DOHH2 (cell line): ENCODE data around the gene PLPP7.
"Not testable (repeated sequence)": the region's sequence is repeated elsewhere in the genome, so short reads cannot be mapped to it uniquely, and the experiment has no call there.

ENCODE experiments used
- H3F3A ChIP-seq: fragments of 200-600 bp; sonication (generic), shearing (Covaris generic); 2 replicates; pipeline ENCODE4 v1.6.0; 2016; ENCODE audit warnings: antibody characterized with exemption, mild to moderate bottlenecking; ENCODE audit not compliant: control insufficient read depth, insufficient read depth
- H3K27ac ChIP-seq: fragments of 200-600 bp; sonication (generic); 2 replicates; pipeline ENCODE4 v1.5.1; 2014; ENCODE audit warnings: low read depth, mild to moderate bottlenecking, low read length, moderate library complexity
- H3K27me3 ChIP-seq: fragments of 200-600 bp; sonication (generic); 2 replicates; pipeline ENCODE4 v1.6.1; 2014; ENCODE audit warnings: mild to moderate bottlenecking, low read length, mixed read lengths; ENCODE audit not compliant: control insufficient read depth
- H3K36me3 ChIP-seq: fragments of 200-600 bp; sonication (generic); 2 replicates; pipeline ENCODE4 v1.6.1; 2014; ENCODE audit warnings: mild to moderate bottlenecking, low read length, moderate library complexity, mixed read lengths; ENCODE audit not compliant: control insufficient read depth
- H3K4me1 ChIP-seq: fragments of 200-600 bp; sonication (generic); 2 replicates; pipeline ENCODE4 v1.6.1; 2014; ENCODE audit warnings: mild to moderate bottlenecking, low read length, mixed read lengths; ENCODE audit not compliant: control insufficient read depth
- H3K4me2 ChIP-seq: fragments of 200-600 bp; sonication (generic); 2 replicates; pipeline ENCODE4 v1.6.0; 2014; ENCODE audit warnings: mild to moderate bottlenecking, low read length, moderate library complexity
- H3K4me3 ChIP-seq: fragments of 200-600 bp; sonication (generic); 2 replicates; pipeline ENCODE4 v1.5.1; 2014; ENCODE audit warnings: mild to moderate bottlenecking, low read length, mixed read lengths
- H3K79me2 ChIP-seq: fragments of 200-600 bp; sonication (generic); 2 replicates; pipeline ENCODE4 v1.6.1; 2014; ENCODE audit warnings: mild to moderate bottlenecking, low read length, mixed read lengths; ENCODE audit not compliant: control insufficient read depth
- H3K9me2 ChIP-seq: fragments of 200-600 bp; sonication (generic); replicated peaks from 2 replicates; pipeline ENCODE4 v1.6.1; 2014; ENCODE audit warnings: mild to moderate bottlenecking, low read length, mixed read lengths; ENCODE audit not compliant: control insufficient read depth
- H3K9me3 ChIP-seq: fragments of 200-600 bp; sonication (generic); 2 replicates; pipeline ENCODE4 v1.6.1; 2014; ENCODE audit warnings: antibody characterized with exemption, low read length, mixed read lengths; ENCODE audit not compliant: control insufficient read depth, insufficient read depth
- H4K20me1 ChIP-seq: fragments of 200-600 bp; sonication (generic); 2 replicates; pipeline ENCODE4 v1.6.0; 2014; ENCODE audit warnings: low read depth, mild to moderate bottlenecking, antibody characterized with exemption, low read length, moderate library complexity; ENCODE audit not compliant: control insufficient read depth, insufficient read depth
- CTCF ChIP-seq: fragments of 200-600 bp; sonication (generic); IDR thresholded peaks from one replicate; pipeline ENCODE4 v1.5.1; 2014; ENCODE audit warnings: antibody characterized with exemption, mild to moderate bottlenecking, low read depth, low read length; ENCODE audit not compliant: poor library complexity, severe bottlenecking
- EZH2phosphoT487 ChIP-seq: fragments of 200-600 bp; sonication (generic); IDR thresholded peaks from 2 replicates; pipeline ENCODE4 v1.6.1; 2017; ENCODE audit warnings: borderline replicate concordance, mild to moderate bottlenecking, antibody characterized with exemption, low read length, moderate library complexity, mixed read lengths

Gene PLPP7

DNA sequence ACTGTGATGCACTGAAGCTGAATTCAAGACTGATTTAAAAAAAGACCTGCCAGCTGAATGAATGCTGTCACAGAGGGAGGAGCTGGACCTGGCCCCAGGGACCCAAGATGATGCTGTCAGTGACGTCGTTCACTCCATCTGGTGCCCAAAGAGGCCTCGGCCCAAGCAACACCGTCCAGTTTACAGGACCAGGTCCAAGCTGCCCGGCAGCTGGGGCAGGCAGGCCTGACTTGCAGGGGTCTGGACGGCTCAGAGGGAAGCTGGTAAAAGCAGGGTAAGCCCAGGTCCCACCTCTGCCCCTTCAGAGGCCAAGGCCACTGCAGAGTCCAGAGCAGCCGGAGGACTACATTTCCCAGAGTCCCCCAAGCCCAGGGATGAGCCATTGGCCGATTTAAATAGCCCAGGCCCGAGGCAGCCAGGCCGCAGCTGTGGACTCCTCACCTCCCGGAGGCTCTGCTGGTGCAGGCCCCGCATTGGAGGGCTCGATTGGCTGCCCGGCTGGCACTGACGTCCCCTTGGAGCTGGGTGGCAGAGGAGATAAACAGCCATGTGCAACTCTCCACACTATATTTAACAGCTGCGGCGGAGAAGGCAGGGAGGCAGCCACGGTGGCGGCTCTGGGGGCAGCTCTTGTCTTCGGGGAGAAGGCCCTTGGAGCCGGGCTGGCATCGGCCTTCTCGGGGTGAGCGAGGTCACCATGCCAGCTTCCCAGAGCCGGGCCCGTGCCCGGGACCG, at the start of gene PLPP7:
Gene PLPP7, plus strand, starts transcription at position 423 of the 735 bp plus-strand sequence. Its CDS starts 275 bp downstream, at position 698.
- Histone ChIP-seq H4K20me1 (no peaks in the 10 kb centered on the region), H3K36me3 (no peaks in the 10 kb centered on the region), H3K79me2 (no peaks in the 10 kb centered on the region), H3K27ac (no peak within 1 kb of the TSS), H3K4me1 (peaks cover 5% of the 10 kb centered on the region; the same call in 1 of the 2 replicates), H3K9me3 (no peaks in the 10 kb centered on the region), H3K27me3 (no peaks in the 10 kb centered on the region), H3K9me2 (no peaks in the 10 kb centered on the region), H3F3A (no peaks in the 10 kb centered on the region), H3K4me3 (0 out of 2 replicates have a peak within 1 kb of the TSS, but pooled peaks have one; percentile 17), H3K4me2 (peak within 1 kb of the TSS; percentile 30)
- TF ChIP-seq EZH2phosphoT487 (no peak), CTCF (no peak)

DNA sequence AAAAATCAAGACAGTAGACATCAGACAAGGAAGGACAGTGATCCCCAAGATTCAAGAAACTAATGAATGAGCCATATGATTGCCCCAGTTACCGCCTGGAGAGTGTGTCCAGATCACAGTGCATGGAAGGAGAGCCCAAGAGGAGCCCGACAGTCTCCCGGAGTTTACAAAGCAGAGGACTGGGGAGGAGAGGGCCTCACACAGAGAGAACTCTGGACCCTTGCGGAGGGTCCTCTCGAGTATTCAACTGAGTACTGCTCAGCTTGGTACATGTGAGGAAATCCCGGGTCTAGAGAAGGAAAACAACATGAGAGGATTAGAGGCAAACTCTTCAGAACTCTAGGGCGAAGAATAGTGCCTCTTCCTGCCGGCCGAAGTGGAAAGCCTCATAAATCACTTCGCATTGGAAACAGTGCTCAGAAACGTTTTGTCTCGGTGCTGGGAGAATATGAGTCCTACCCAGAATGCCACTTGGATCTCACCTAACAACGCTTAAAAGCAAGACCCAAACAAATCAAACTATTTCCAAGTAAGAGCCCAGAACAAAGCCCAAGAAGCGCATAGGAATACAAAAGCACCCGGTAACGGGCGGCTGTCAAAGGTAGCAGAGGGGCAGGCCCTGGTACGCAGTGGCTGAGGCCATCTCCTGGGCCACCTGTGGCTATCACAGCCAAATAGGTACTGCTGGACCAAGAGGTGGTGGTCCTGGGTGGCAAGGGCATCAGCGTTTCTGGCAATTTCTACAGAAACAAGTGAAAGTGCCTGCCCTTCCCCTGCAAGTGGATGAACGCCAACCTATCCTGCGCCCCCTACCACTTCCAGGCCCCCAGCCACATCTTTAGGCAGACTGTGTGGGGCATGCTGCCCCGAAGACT, 49.2 kb upstream of the PLPP7 start:
- Histone ChIP-seq H3K9me3 (no peaks in the 10 kb centered on the region), H3K79me2 (no peaks in the 10 kb centered on the region), H3K4me3 (no peak overlapping the region), H3F3A (no peaks in the 10 kb centered on the region), H3K4me2 (no peak overlapping the region), H4K20me1 (no peaks in the 10 kb centered on the region), H3K27me3 (no peaks in the 10 kb centered on the region), H3K9me2 (no peaks in the 10 kb centered on the region), H3K27ac (no peak overlapping the region), H3K36me3 (no peaks in the 10 kb centered on the region), H3K4me1 (peaks cover 14% of the 10 kb centered on the region)
- no peak for TF ChIP-seq CTCF
- TF ChIP-seq EZH2phosphoT487 = no peak

DNA sequence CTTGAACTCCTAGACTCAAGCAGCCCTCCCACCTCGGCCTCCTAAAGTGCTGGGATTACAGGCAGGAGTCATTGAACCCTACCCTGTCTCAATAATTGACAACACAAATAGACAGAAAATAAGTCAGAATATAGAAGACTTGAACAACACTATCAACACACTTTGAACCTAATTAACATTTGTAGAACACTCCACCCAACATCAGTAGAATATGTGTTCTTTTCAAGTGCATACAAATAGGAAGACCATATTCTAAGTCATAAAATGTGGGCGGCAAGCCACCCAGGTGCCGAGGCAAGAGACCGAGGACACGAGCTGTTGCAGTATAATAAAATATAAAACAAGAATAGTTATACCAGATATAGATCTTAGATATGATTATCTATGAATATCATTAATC, 45.2 kb upstream of the PLPP7 start:
- H3K4me2 ChIP-seq, H3K9me3 ChIP-seq, H4K20me1 ChIP-seq, H3K27ac ChIP-seq, H3K4me1 ChIP-seq, H3K36me3 ChIP-seq, H3K27me3 ChIP-seq, H3K79me2 ChIP-seq, H3K4me3 ChIP-seq, H3K9me2 ChIP-seq, H3F3A ChIP-seq: not testable (repeated sequence)

DNA sequence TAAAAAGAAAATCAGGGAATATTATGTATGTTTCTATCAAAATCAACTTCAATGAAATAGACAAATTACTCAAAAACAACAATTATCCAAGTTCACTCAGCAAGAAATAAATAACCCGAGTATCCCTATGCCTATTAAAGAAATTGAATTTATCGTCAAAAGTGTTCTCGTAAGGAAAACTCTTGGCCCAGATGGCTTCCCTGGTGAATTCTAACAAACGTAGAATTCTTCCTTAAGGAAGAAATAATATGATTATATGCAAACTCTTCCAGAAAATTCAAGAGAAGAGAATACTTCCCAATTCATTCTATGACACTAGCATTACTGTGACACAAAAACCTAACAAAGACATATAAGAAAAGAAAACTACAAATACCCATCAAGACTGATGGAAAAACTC, 42.9 kb upstream of the PLPP7 start:
- Histone ChIP-seq H3F3A (peaks cover 4% of the 10 kb centered on the region; the same call in 1 of the 2 replicates), H3K4me3 (no peak overlapping the region), H3K9me3 (no peaks in the 10 kb centered on the region), H3K27me3 (peaks cover 4% of the 10 kb centered on the region; the same call in 1 of the 2 replicates), H4K20me1 (no peaks in the 10 kb centered on the region), H3K9me2 (no peaks in the 10 kb centered on the region), H3K4me2 (no peak overlapping the region), H3K27ac (no peak overlapping the region), H3K79me2 (no peaks in the 10 kb centered on the region), H3K36me3 (no peaks in the 10 kb centered on the region), H3K4me1 (peaks cover under 1% of the 10 kb centered on the region)
- TF ChIP-seq EZH2phosphoT487 = no peak
- no peak for TF ChIP-seq CTCF
